Lung (tissue), 12 donors: ENCODE results near the gene TPCN2. TPM values are rescaled to one million over a fixed set of nuclear protein-coding genes. Genes with fewer than 3 reads are reported as not detected.

Experiments used
- ATAC-seq: fragments of 200-7000 bp; cut with Tn5 transposase; one replicate; pipeline ENCODE4 v1.9.1; 2020; ENCODE audit warnings: moderate number of reproducible peaks; ENCODE audit not compliant: insufficient read depth, low FRiP score
- DNase-seq, 3 donors: peaks; one replicate each; pipeline ENCODE4 v3.0.0-alpha.2; 2013 to 2017
- H3K27ac ChIP-seq, 2 donors: one replicate each; pipeline ENCODE4 v1.5.1; 2013; ENCODE audit warnings: mild to moderate bottlenecking in 2 of 2, moderate library complexity in 2 of 2, control low read depth in 1 of 2, inconsistent platforms in 1 of 2, low read depth in 1 of 2, low read length in 1 of 2
- H3K27me3 ChIP-seq, 3 donors: one replicate each; pipeline ENCODE4 v1.5.1; 2013; ENCODE audit warnings: low read length in 2 of 3; ENCODE audit not compliant: control insufficient read depth in 3 of 3, insufficient read depth in 3 of 3
- H3K36me3 ChIP-seq, 4 donors: one replicate each; pipeline ENCODE4 v1.5.1; 2013; ENCODE audit warnings: low read length in 4 of 4, mild to moderate bottlenecking in 1 of 4, moderate library complexity in 1 of 4; ENCODE audit not compliant: control insufficient read depth in 4 of 4, insufficient read depth in 4 of 4
- H3K4me1 ChIP-seq, 5 donors: one replicate each; pipeline ENCODE4 v1.5.1; 2013; ENCODE audit warnings: low read length in 5 of 5, mild to moderate bottlenecking in 2 of 5, moderate library complexity in 1 of 5; ENCODE audit not compliant: control insufficient read depth in 5 of 5, insufficient read depth in 5 of 5
- H3K4me3 ChIP-seq: one replicate; pipeline ENCODE4 v1.5.1; 2013; ENCODE audit warnings: mild to moderate bottlenecking, control low read depth, moderate library complexity
- H3K9ac ChIP-seq, 2 donors: one replicate each; pipeline ENCODE4 v1.5.1; 2013; ENCODE audit warnings: low read length in 2 of 2, control low read depth in 1 of 2; ENCODE audit not compliant: insufficient read depth in 1 of 2
- H3K9me3 ChIP-seq, 4 donors: one replicate each; pipeline ENCODE4 v1.5.1; 2013; ENCODE audit warnings: low read length in 3 of 4, mild to moderate bottlenecking in 1 of 4, moderate library complexity in 1 of 4; ENCODE audit not compliant: control insufficient read depth in 4 of 4, insufficient read depth in 3 of 4
- CTCF ChIP-seq: IDR thresholded peaks from 2 replicates; pipeline ENCODE4 v1.5.1; 2012; ENCODE audit warnings: mild to moderate bottlenecking; ENCODE audit errors: control extremely low read depth, extremely low read depth
- WGBS, 2 donors: extraction: QIAGEN DNeasy Blood & Tissue Kit; methylation state at CpG; one replicate each; pipeline ENCODE4 v1.1.7; 2013; 5-methylcytosine and 5-hydroxymethylcytosine counted together
- polyA plus RNA-seq, 2 donors: library from polyadenylated mRNA; stranded (reverse); fragments of 200-250 nt; gene quantifications; one replicate each; pipeline ENCODE4 v1.2.1, GENCODE V29; 2013
- total RNA-seq, 2 donors: library from RNA; depleted of rRNA in 1 of 2; stranded (reverse); fragments of >200 nt in 1 of 2; gene quantifications; one replicate each; pipeline ENCODE4 v1.2.1, GENCODE V29; 2014 to 2021
- donor health status: control.
- donor health status: control.
- donor health status: Bipolar disorder and iron deficiency.
- donor health status: healthy.
- donor health status: DM: yes; HTN: yes; CAD: no.

The TPCN2 gene
- total and polyA plus RNA-seq, 4 donors, result 10.0 to 25.0 (median 14.5) TPM

- peak overlapping the region in 1 of 2 donors; percentile 70 for H3K27ac ChIP-seq
- ATAC-seq, result peak; percentile 65
- no peaks in the 10 kb centered on the region for H3K27me3 ChIP-seq
- 11 to 12% methylated on average over 40 to 43 of the region's 43 CpGs for WGBS, 2 donors
- peaks cover 0 to 4% (median 0%) of the 10 kb centered on the region in 4 donors for H3K9me3 ChIP-seq
- peak; percentile 88 to 89 (median 89) for DNase-seq
- peaks cover 0 to 72% (median 18%) of the 10 kb centered on the region in 5 donors for H3K4me1 ChIP-seq
- TF ChIP-seq CTCF, result no peak
- peak overlapping the region in 1 of 2 donors; percentile 53 for H3K9ac ChIP-seq
- peaks cover 0 to 2% (median 0%) of the 10 kb centered on the region in 4 donors for H3K36me3 ChIP-seq
- H3K4me3 ChIP-seq, result peak overlapping the region; percentile 24
These were observed 37.6 kb upstream of the TPCN2 start for GRCh38 chr11:69010964-69011623.

- Histone ChIP-seq H3K4me3 (peak overlapping the region; percentile 20), H3K36me3 (peaks cover 0 to 2% (median 0%) of the 10 kb centered on the region in 4 donors), H3K9me3 (peaks cover 0 to 4% (median 0%) of the 10 kb centered on the region in 4 donors), H3K4me1 (peaks cover 0 to 72% (median 18%) of the 10 kb centered on the region in 5 donors), H3K27me3 (no peaks in the 10 kb centered on the region), H3K9ac (peak overlapping the region in 1 of 2 donors; percentile 53), H3K27ac (peak overlapping the region in 1 of 2 donors; percentile 61)
- DNase-seq, result no peak
- no peak for ATAC-seq
- no peak for TF ChIP-seq CTCF
- 71 to 76% methylated on average over 9 of the region's 9 CpGs for WGBS, 2 donors
These were observed 37.1 kb upstream of the TPCN2 start for GRCh38 chr11:69011624-69012091.

- Histone ChIP-seq H3K9ac (no peak overlapping the region), H3K27me3 (no peaks in the 10 kb centered on the region), H3K4me1 (peaks cover 0 to 71% (median 18%) of the 10 kb centered on the region in 5 donors), H3K9me3 (peaks cover 0 to 4% (median 0%) of the 10 kb centered on the region in 4 donors), H3K4me3 (peak overlapping the region; percentile 25), H3K36me3 (no peaks in the 10 kb centered on the region), H3K27ac (peak overlapping the region in 1 of 2 donors; percentile 62)
- ATAC-seq, result no peak
- 35 to 44% methylated on average over 21 of the region's 21 CpGs for WGBS, 2 donors
- DNase-seq, result peak in 2 of 3 donors; percentile 23 to 27
- TF ChIP-seq CTCF, result no peak
These were observed 36.4 kb upstream of the TPCN2 start for GRCh38 chr11:69012092-69013008.
